Left lung (tissue), 10 donors: ENCODE measurements around the gene TCL1B. TPM values are rescaled to one million over a fixed set of nuclear protein-coding genes. Genes with fewer than 3 reads are reported as not detected.

Source experiments
- ATAC-seq: fragments of 200-7000 bp; cut with Tn5 transposase; one replicate; pipeline ENCODE4 v1.9.1; 2020; ENCODE audit warnings: moderate library complexity
- DNase-seq, 4 donors: peaks; one replicate each; pipeline ENCODE4 v3.0.0-alpha.2; 2013 to 2020
- H3K27ac ChIP-seq, 2 donors: fragments of 200-600 bp; sonication (generic) in 1 of 2; one replicate each; pipeline versions ENCODE4 v1.5.0 to v1.8.0; 2020 to 2021
- H3K27me3 ChIP-seq, 2 donors: fragments of 200-600 bp; sonication (generic) in 1 of 2; one replicate each; pipeline versions ENCODE4 v1.5.0 to v1.8.0; 2020 to 2021
- H3K36me3 ChIP-seq, 2 donors: fragments of 200-600 bp; sonication (generic) in 1 of 2; one replicate each; pipeline versions ENCODE4 v1.5.0 to v1.8.0; 2020 to 2021
- H3K4me1 ChIP-seq, 2 donors: fragments of 200-600 bp; one replicate each; pipeline ENCODE4 v1.8.0; 2021
- H3K4me3 ChIP-seq, 2 donors: fragments of 200-600 bp; sonication (generic) in 1 of 2; one replicate each; pipeline versions ENCODE4 v1.5.0 to v1.8.0; 2020 to 2021; ENCODE audit warnings: mild to moderate bottlenecking in 1 of 2
- H3K9me3 ChIP-seq, 2 donors: fragments of 200-600 bp; sonication (generic) in 1 of 2; one replicate each; pipeline versions ENCODE4 v1.5.0 to v1.8.0; 2020 to 2021
- intact Hi-C, 2 donors: fragments of 100-400 bp; cut with DNase I; formaldehyde crosslinking; loops; one replicate each; pipeline versions ENCODE4 v1.11.2 to v1.14.2; 2022
- polyA plus RNA-seq, 6 donors: library from polyadenylated mRNA; unstranded; fragments of 120-200 nt; gene quantifications; one replicate each; pipeline ENCODE4 v1.2.1, GENCODE V29; 2013; ENCODE audit not compliant: insufficient read length in 6 of 6
- total RNA-seq, 2 donors: library from RNA; stranded (reverse); fragmentation: NEBNext Ultra II Directional; extraction: Animal tissue kit (Norgen Biotek cat#: 25700); gene quantifications; one replicate each; pipeline ENCODE4 v1.2.1, GENCODE V29; 2021
- TF ChIP-seq, protein P1 (sequence below), 2 donors: fragments of 200-600 bp; sonication (generic) in 1 of 2; IDR thresholded peaks; one replicate each; pipeline versions ENCODE4 v1.5.0 to v1.8.0; 2021; ENCODE audit warnings: antibody characterized with exemption in 2 of 2
- donor health status: DM: no; HTN: yes; CAD: no.
- donor health status: DM: no; HTN: no; CAD: no.

Gene TCL1B
- total and polyA plus RNA-seq, 8 donors: 0.28 TPM; not detected in 7

DNA sequence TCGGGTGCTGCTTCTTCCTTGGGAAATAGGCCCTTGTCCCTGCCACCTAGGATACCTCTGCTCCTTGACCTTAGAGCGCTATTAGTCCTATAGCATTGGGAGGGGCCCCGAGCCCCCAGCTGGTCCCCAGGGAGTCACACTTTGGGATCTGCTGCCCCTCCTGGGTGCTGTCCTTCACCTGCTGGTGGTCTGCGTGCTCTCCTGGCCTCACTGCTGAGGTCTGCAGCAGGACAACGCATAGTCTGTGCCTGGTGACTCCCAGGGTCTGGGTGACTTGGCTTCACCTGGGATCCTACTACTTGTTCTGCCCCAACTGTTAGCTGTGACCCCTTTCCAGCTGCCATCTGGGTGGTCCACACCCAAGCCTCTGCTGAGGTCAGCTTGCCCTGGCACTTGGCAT is 8.8 kb downstream of the TCL1B start:
- Histone ChIP-seq H3K27me3 (peaks cover 0 to 21% of the 10 kb centered on the region in 2 donors), H3K4me3 (no peak overlapping the region), H3K9me3 (no peaks in the 10 kb centered on the region), H3K36me3 (no peaks in the 10 kb centered on the region), H3K27ac (no peak overlapping the region), H3K4me1 (no peaks in the 10 kb centered on the region)
- TF ChIP-seq, protein P1, sequence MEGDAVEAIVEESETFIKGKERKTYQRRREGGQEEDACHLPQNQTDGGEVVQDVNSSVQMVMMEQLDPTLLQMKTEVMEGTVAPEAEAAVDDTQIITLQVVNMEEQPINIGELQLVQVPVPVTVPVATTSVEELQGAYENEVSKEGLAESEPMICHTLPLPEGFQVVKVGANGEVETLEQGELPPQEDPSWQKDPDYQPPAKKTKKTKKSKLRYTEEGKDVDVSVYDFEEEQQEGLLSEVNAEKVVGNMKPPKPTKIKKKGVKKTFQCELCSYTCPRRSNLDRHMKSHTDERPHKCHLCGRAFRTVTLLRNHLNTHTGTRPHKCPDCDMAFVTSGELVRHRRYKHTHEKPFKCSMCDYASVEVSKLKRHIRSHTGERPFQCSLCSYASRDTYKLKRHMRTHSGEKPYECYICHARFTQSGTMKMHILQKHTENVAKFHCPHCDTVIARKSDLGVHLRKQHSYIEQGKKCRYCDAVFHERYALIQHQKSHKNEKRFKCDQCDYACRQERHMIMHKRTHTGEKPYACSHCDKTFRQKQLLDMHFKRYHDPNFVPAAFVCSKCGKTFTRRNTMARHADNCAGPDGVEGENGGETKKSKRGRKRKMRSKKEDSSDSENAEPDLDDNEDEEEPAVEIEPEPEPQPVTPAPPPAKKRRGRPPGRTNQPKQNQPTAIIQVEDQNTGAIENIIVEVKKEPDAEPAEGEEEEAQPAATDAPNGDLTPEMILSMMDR (IDR thresholded peaks at IDR 0.05): no peak
- no peak for DNase-seq
- ATAC-seq: no peak
- intact Hi-C loops: no loop called here

GRCh38 chr14:95695913-95696312 is 9.7 kb downstream of the TCL1B start:
- no peak for DNase-seq
- Histone ChIP-seq H3K27ac (no peak overlapping the region), H3K27me3 (peaks cover 0 to 27% of the 10 kb centered on the region in 2 donors), H3K4me3 (no peak overlapping the region), H3K4me1 (no peaks in the 10 kb centered on the region), H3K36me3 (no peaks in the 10 kb centered on the region), H3K9me3 (no peaks in the 10 kb centered on the region)
- TF ChIP-seq, protein P1 (IDR thresholded peaks at IDR 0.05): no peak
- intact Hi-C loops: no loop called here
- no peak for ATAC-seq

- intact Hi-C loops: no loop called here
- TF ChIP-seq, protein P1 (IDR thresholded peaks at IDR 0.05): no peak
- H3K4me3 ChIP-seq: no peak overlapping the region
- no peaks in the 10 kb centered on the region for H3K36me3 ChIP-seq
- DNase-seq (no peak), ATAC-seq (no peak)
- H3K27me3 ChIP-seq: peaks cover 4 to 35% of the 10 kb centered on the region in 2 donors
- no peaks in the 10 kb centered on the region for H3K9me3 ChIP-seq
- no peak overlapping the region for H3K27ac ChIP-seq
- no peaks in the 10 kb centered on the region for H3K4me1 ChIP-seq
These were observed 10.5 kb downstream of the TCL1B start for GRCh38 chr14:95696741-95697140.

DNA sequence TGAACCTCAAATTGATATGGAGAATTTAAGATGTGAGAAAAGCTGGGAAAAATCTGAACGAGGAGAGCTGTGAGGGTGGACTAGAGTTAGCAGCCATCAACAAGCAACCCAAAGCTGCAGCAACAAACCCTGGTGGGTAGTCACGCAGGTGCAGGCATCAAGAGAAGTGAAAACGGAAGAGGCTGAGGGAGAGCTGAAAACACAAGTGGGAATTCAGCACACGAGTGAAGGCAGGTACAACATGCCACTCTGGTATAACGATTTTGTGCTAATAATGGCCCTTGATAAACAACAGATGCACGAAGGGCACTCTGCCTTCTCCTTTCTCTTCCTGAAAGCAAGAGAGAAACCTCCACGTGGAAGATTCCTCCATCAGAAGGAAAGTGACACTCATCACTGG is 11.5 kb downstream of the TCL1B start:
- H3K4me3 ChIP-seq: no peak overlapping the region
- DNase-seq: no peak
- intact Hi-C loops: no loop called here
- TF ChIP-seq, protein P1 (IDR thresholded peaks at IDR 0.05): no peak
- H3K27ac ChIP-seq: no peak overlapping the region
- no peaks in the 10 kb centered on the region for H3K9me3 ChIP-seq
- ATAC-seq: no peak
- H3K4me1 ChIP-seq: no peaks in the 10 kb centered on the region
- H3K36me3 ChIP-seq: no peaks in the 10 kb centered on the region
- H3K27me3 ChIP-seq: peaks cover 4 to 40% of the 10 kb centered on the region in 2 donors

DNA sequence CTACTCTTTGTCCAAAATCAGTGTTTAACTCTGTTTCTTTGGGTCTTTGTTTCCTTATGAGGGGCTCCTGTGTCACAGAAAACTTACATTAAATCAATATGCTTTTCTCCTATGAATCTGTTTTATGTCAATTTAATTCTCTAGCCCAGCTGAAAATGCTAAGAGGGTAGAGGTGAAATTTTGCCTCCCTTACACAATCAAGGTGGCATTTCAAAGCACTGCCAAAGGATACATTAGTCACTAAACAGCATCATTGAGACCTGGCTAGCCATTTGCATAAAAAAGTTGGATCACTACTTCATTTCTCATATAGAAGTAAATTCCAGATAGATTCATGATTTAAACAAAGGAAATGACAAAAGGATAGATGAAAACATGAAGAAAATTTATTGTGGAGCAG is 12.1 kb downstream of the TCL1B start:
- no peaks in the 10 kb centered on the region for H3K36me3 ChIP-seq
- intact Hi-C loops: no loop called here
- no peak overlapping the region for H3K4me3 ChIP-seq
- TF ChIP-seq, protein P1 (IDR thresholded peaks at IDR 0.05): no peak
- H3K4me1 ChIP-seq: no peaks in the 10 kb centered on the region
- H3K27ac ChIP-seq: no peak overlapping the region
- no peak for ATAC-seq
- H3K27me3 ChIP-seq: peaks cover 4 to 39% of the 10 kb centered on the region in 2 donors
- H3K9me3 ChIP-seq: no peaks in the 10 kb centered on the region
- DNase-seq: no peak
